K562 (cell line): ENCODE data around the gene C10orf53. TPM values are rescaled to one million over a fixed set of nuclear protein-coding genes. Genes with fewer than 3 reads are reported as not detected.

Source experiments
- CBFA2T2 ChIP-seq: fragments of 450-650 bp; conservative IDR thresholded peaks from 2 replicates; pipeline ENCODE4 v1.6.1; 2017; ENCODE audit warnings: mild to moderate bottlenecking
- CREB3L1 ChIP-seq: fragments of 450-650 bp; IDR thresholded peaks from 2 replicates; pipeline ENCODE4 v1.6.1; 2014; ENCODE audit warnings: low read depth, mild to moderate bottlenecking, moderate library complexity, borderline replicate concordance
- EP300 ChIP-seq: IDR thresholded peaks from 2 replicates; pipeline ENCODE4 v1.6.1; 2012; ENCODE audit warnings: low read length, improper control_type of control experiment
- HOMEZ ChIP-seq: fragments of 250-450 bp; sonication (Bioruptor Pico); IDR thresholded peaks from 2 replicates; pipeline ENCODE4 v1.4.0; 2020; ENCODE audit warnings: mild to moderate bottlenecking, moderate library complexity
- MITF ChIP-seq: IDR thresholded peaks from 2 replicates; pipeline ENCODE4 v1.6.1; 2014; ENCODE audit warnings: antibody characterized with exemption
- MNT ChIP-seq, 2 experiments: fragments of 450-650 bp; conservative IDR thresholded peaks; 2 replicates each; pipeline ENCODE4 v1.6.1; 2017; ENCODE audit warnings: mild to moderate bottlenecking in 2 of 2, moderate library complexity in 2 of 2
- NFE2L1 ChIP-seq: fragments of 450-650 bp; IDR thresholded peaks from 2 replicates; pipeline ENCODE4 v1.6.1; 2016; ENCODE audit warnings: missing genetic modification characterization, low read depth, mild to moderate bottlenecking, missing compliant biosample characterization, moderate library complexity, borderline replicate concordance
- NFRKB ChIP-seq: fragments of 450-650 bp; IDR thresholded peaks from 2 replicates; pipeline ENCODE4 v1.6.1; 2016; ENCODE audit warnings: low read depth
- NFYB ChIP-seq: IDR thresholded peaks from 2 replicates; pipeline ENCODE4 v1.6.1; 2011; ENCODE audit warnings: mild to moderate bottlenecking, moderate library complexity; ENCODE audit not compliant: insufficient read length; ENCODE audit errors: extremely low read depth
- SP1 ChIP-seq: sonication (generic); formaldehyde crosslinking; IDR thresholded peaks from 2 replicates; pipeline ENCODE4 v1.8.1; 2022; ENCODE audit warnings: mild to moderate bottlenecking, missing genetic modification reagents
- SREBF1 ChIP-seq: fragments of 150-350 bp; IDR thresholded peaks from 2 replicates; pipeline ENCODE4 v1.6.1; 2014; ENCODE audit warnings: antibody characterized with exemption, low read depth, low read length, borderline replicate concordance
- SRSF9 ChIP-seq: fragments of 200-400 bp; formaldehyde crosslinking; IDR thresholded peaks from 2 replicates; pipeline ENCODE4 v1.6.1; 2017; ENCODE audit warnings: low read depth, low read length, borderline replicate concordance
- USF2 ChIP-seq: sonication (generic); formaldehyde crosslinking; IDR thresholded peaks from 2 replicates; pipeline ENCODE4 v1.5.0; 2020; ENCODE audit warnings: missing genetic modification reagents
- XRCC4 ChIP-seq: IDR thresholded peaks from one replicate; pipeline ENCODE4 v1.6.1; 2011; ENCODE audit not compliant: insufficient read depth, insufficient read length; ENCODE audit errors: extremely low read depth
- ZBTB33 ChIP-seq: sonication (generic); formaldehyde crosslinking; IDR thresholded peaks from 2 replicates; pipeline ENCODE4 v1.8.1; 2023; ENCODE audit warnings: mild to moderate bottlenecking, missing genetic modification reagents
- ZNF174 ChIP-seq: fragments of 250-450 bp; sonication (Bioruptor Pico); IDR thresholded peaks from 2 replicates; pipeline ENCODE4 v1.4.0; 2020; ENCODE audit warnings: mild to moderate bottlenecking
- ZNF282 ChIP-seq: sonication (generic); formaldehyde crosslinking; IDR thresholded peaks from 2 replicates; pipeline ENCODE4 v1.8.1; 2023; ENCODE audit warnings: missing genetic modification reagents
- ZNF384 ChIP-seq: IDR thresholded peaks from 2 replicates; pipeline ENCODE4 v1.6.1; 2012; ENCODE audit warnings: low read depth, low read length, improper control_type of control experiment
- ZNF408 ChIP-seq: fragments of 250-450 bp; sonication (Bioruptor Pico); IDR thresholded peaks from 2 replicates; pipeline ENCODE4 v1.4.0; 2020; ENCODE audit warnings: low read depth, mild to moderate bottlenecking, moderate library complexity
- ZNF79 ChIP-seq: fragments of 250-450 bp; sonication (Bioruptor Pico); IDR thresholded peaks from 2 replicates; pipeline ENCODE4 v1.4.0; 2020; ENCODE audit warnings: low read depth, mild to moderate bottlenecking, moderate library complexity
- polyA plus RNA-seq, 8 experiments: library from polyadenylated mRNA; depleted of rRNA in 4 of 8; stranded (reverse) in 5 of 8; unstranded in 3 of 8; fragments of >200 nt; fragmentation: Nextera tagmentation in 2 of 8; fragmentation: Illumina TruSeq in 1 of 8; extraction: Ambion mirVana in 2 of 8; extraction: Trizol in 1 of 8; gene quantifications; 2 replicates each; pipeline versions ENCODE4 v1.2.1 to v1.2.3, GENCODE V29; 2011 to 2014; ENCODE audit warnings: inconsistent platforms in 1 of 8, missing spikeins in 1 of 8
- total RNA-seq, 7 experiments: library from RNA; depleted of rRNA in 6 of 7; stranded (reverse); fragments of >200 nt in 6 of 7; fragmentation: Illumina TruSeq in 2 of 7; extraction: Trizol in 2 of 7; gene quantifications; 2 replicates each; pipeline versions ENCODE4 v1.2.1 to v1.2.3, GENCODE V29; 2011 to 2021; ENCODE audit warnings: low replicate concordance in 1 of 7

C10orf53 gene
- total and polyA plus RNA-seq, 9 of the 15 experiments (the other 6 are each of a cell fraction or from before 2014, with no cell fraction given), result not detected

GRCh38 chr10:49679480-49679893 lies at the start of gene C10orf53 (continued):
- TF ChIP-seq CREB3L1 (no peak), ZNF79 (CRISPR knock-in tag) (no peak), XRCC4 (no peak), NFE2L1 (tag) (no peak), SP1 (CRISPR knock-in tag) (peak; percentile 36; the same call in 1 of the 2 replicates), NFRKB (no peak), ZNF384 (no peak), ZBTB33 (CRISPR knock-in tag) (no peak), USF2 (peak; percentile 98), MNT (conservative IDR thresholded peaks at IDR 0.05) (0 out of 4 replicates have a peak, but pooled peaks of 1 of the 2 experiments have one; percentile 56), CBFA2T2 (peak; percentile 61), ZNF174 (CRISPR knock-in tag) (no peak), NFYB (no peak), ZNF408 (CRISPR knock-in tag) (no peak), HOMEZ (CRISPR knock-in tag) (no peak), ZNF282 (CRISPR knock-in tag) (no peak), EP300 (no peak), SREBF1 (no peak), MITF (no peak), SRSF9 (no peak)
